GM18502 (cell line): Measurements from ENCODE around the gene ELFN1.

Experiments used
- ATAC-seq: cut with Tn5 transposase; IDR thresholded peaks from one replicate; pipeline ENCODE4 v1.9.1; 2021; ENCODE audit warnings: mild to moderate bottlenecking; ENCODE audit not compliant: unreplicated experiment, poor library complexity

ELFN1 gene

GRCh38 chr7:1737523-1737922 lies 67.4 kb downstream of the ELFN1 start:
- no peak for ATAC-seq

- ATAC-seq: no peak
Measured at GRCh38 chr7:1737956-1738355, 67.9 kb downstream of the ELFN1 start.

- no peak for ATAC-seq
Measured at GRCh38 chr7:1738511-1738910, 68.4 kb downstream of the ELFN1 start.

GRCh38 chr7:1738956-1739355 lies 68.9 kb downstream of the ELFN1 start:
- ATAC-seq: no peak

- ATAC-seq: no peak
Measured at GRCh38 chr7:1739593-1739992, 69.5 kb downstream of the ELFN1 start.

GRCh38 chr7:1740214-1740613 lies 70.1 kb downstream of the ELFN1 start:
- no peak for ATAC-seq

GRCh38 chr7:1741246-1741645 lies 71.2 kb downstream of the ELFN1 start:
- ATAC-seq: no peak

- ATAC-seq: no peak
Measured at GRCh38 chr7:1741751-1742554, 71.9 kb downstream of the ELFN1 start.

GRCh38 chr7:1742555-1743303 lies 72.7 kb downstream of the ELFN1 start:
- no peak for ATAC-seq

- ATAC-seq: no peak
Measured at GRCh38 chr7:1743481-1744230, 73.6 kb downstream of the ELFN1 start.

- no peak for ATAC-seq
Measured at GRCh38 chr7:1744296-1745017, 74.4 kb downstream of the ELFN1 start.

- ATAC-seq: no peak
Measured at GRCh38 chr7:1745018-1745532, 75.0 kb downstream of the ELFN1 start.

- ATAC-seq: no peak
Measured at GRCh38 chr7:1745576-1746490, 75.8 kb downstream of the ELFN1 start.

- no peak for ATAC-seq
Measured at GRCh38 chr7:1746491-1746975, 76.5 kb downstream of the ELFN1 start.

- ATAC-seq: no peak
Measured at GRCh38 chr7:1747004-1747801, 77.1 kb downstream of the ELFN1 start.

- no peak for ATAC-seq
Measured at GRCh38 chr7:1748076-1748838, 78.2 kb downstream of the ELFN1 start.

GRCh38 chr7:1748839-1749173 lies 78.7 kb downstream of the ELFN1 start:
- no peak for ATAC-seq
